Endothelial cell of umbilical vein (primary cell): Measurements from ENCODE around the gene S100A4.

Experiments used
- CTCF ChIP-seq, 2 donors: IDR thresholded peaks; 1 replicate in 1 of 2; 2 replicates in 1 of 2; pipeline ENCODE4 v1.5.1; 2011; ENCODE audit warnings: low read length in 2 of 2, mild to moderate bottlenecking in 2 of 2, moderate library complexity in 2 of 2, control low read depth in 1 of 2, inconsistent platforms in 1 of 2, low read depth in 1 of 2; ENCODE audit not compliant: insufficient read depth in 1 of 2; ENCODE audit errors: extremely low read depth in 1 of 2
- EZH2 ChIP-seq: IDR thresholded peaks from 2 replicates; pipeline ENCODE4 v1.6.1; 2012; ENCODE audit warnings: borderline replicate concordance, low read depth, mild to moderate bottlenecking, moderate library complexity, low read length, inconsistent platforms; ENCODE audit not compliant: severe bottlenecking
- FOS ChIP-seq: IDR thresholded peaks from 2 replicates; pipeline ENCODE4 v1.6.1; 2011; ENCODE audit warnings: mild to moderate bottlenecking, low read length, moderate library complexity, borderline replicate concordance; ENCODE audit not compliant: insufficient read depth
- GATA2 ChIP-seq: IDR thresholded peaks from 2 replicates; pipeline ENCODE4 v1.7.0; 2011; ENCODE audit warnings: low read depth, mild to moderate bottlenecking, moderate library complexity, mixed read lengths, low read length; ENCODE audit not compliant: insufficient read length, insufficient read depth
- JUN ChIP-seq: IDR thresholded peaks from 2 replicates; pipeline ENCODE4 v1.6.1; 2011; ENCODE audit warnings: borderline replicate concordance, low read depth; ENCODE audit not compliant: insufficient read length, insufficient read depth
- MYC ChIP-seq: IDR thresholded peaks from one replicate; pipeline ENCODE4 v1.6.1; 2011; ENCODE audit warnings: mild to moderate bottlenecking, low read depth, low read length
- POLR2A ChIP-seq: IDR thresholded peaks from 2 replicates; pipeline ENCODE4 v1.6.1; 2012; ENCODE audit warnings: low read depth, mild to moderate bottlenecking, control low read depth, low read length
- POLR2AphosphoS5 ChIP-seq: IDR thresholded peaks from 2 replicates; pipeline ENCODE4 v1.6.1; 2012; ENCODE audit warnings: low read depth, mild to moderate bottlenecking, control low read depth, low read length, moderate library complexity; ENCODE audit not compliant: insufficient read depth
- TF ChIP-seq, protein P1 (sequence below): IDR thresholded peaks from 2 replicates; pipeline ENCODE4 v1.6.1; 2011; ENCODE audit not compliant: insufficient read depth, insufficient read length

DNA sequence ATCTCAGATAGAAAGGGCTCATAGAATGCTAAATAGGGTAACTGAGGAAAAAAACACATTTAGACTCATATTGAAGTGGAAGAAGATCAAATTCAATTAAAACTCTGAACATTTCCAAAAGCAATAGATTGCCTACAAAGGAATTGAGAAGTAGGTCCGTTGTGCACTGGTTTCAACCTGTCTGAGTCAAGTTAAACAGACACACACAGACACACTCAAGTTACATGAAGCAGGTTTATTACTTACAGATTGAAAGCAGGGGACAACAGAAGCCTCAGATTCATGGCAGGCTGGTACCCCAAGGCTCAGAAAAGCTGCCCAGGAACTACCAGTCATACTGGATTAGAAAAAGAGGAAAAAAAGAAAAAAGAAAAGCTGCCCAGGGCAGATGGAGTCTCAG is 40.7 kb upstream of the S100A4 start:
- TF ChIP-seq POLR2AphosphoS5 (no peak), GATA2 (no peak), CTCF (IDR thresholded peaks at IDR 0.05; ENCODE audit: extremely low read depth in 1 of 2, insufficient read depth in 1 of 2, low read depth in 1 of 2, low read length in 2 of 2) (no peak), POLR2A (no peak), EZH2 (no peak), MYC (no peak), FOS (no peak), JUN (no peak)
- TF ChIP-seq, protein P1, sequence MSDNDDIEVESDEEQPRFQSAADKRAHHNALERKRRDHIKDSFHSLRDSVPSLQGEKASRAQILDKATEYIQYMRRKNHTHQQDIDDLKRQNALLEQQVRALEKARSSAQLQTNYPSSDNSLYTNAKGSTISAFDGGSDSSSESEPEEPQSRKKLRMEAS, result no peak
